ENCODE measurements around the gene PEX11B. TPM values are rescaled to one million over a fixed set of nuclear protein-coding genes. Genes with fewer than 3 reads are reported as not detected.

The PEX11B gene
- polyA plus RNA-seq, 1 of the 3 experiments (the other 2 are of a cell fraction) = 26.1 TPM

- Histone ChIP-seq H3K36me3 (replicated peaks in 1 of 2; ENCODE audit: control insufficient read depth in 1 of 2, insufficient read depth in 2 of 2, low read length in 1 of 2) (peaks cover 0 to 7% of the 10 kb centered on the region in 2 experiments), H4K20me1 (ENCODE audit: insufficient read depth) (no peaks in the 10 kb centered on the region), H3K27me3 (ENCODE audit: insufficient read depth) (no peaks in the 10 kb centered on the region), H3K27ac (ENCODE audit: low read depth in 2 of 2, low read length in 1 of 2) (peak within 1 kb of the TSS; percentile 83 to 98), H3K9me2 (no peaks in the 10 kb centered on the region), H3K79me2 (ENCODE audit: insufficient read depth) (0 out of 2 replicates have a peak, but pooled peaks cover 4% of the 10 kb centered on the region), H3K9me3 (no peaks in the 10 kb centered on the region), H3K9ac (peak within 1 kb of the TSS; percentile 56), H3F3A (replicated peaks; ENCODE audit: insufficient read depth) (peaks cover 24% of the 10 kb centered on the region), H3K4me3 (ENCODE audit: low read depth in 2 of 2, low read length in 1 of 2) (peak within 1 kb of the TSS; percentile 77 to 78), H3K4me2 (peak within 1 kb of the TSS; percentile 95), H2AFZ (ENCODE audit: low read depth) (peak within 1 kb of the TSS; percentile 92), H3K4me1 (ENCODE audit: control insufficient read depth in 1 of 2, insufficient read depth in 2 of 2, low read depth in 1 of 2, low read length in 1 of 2) (peaks cover 19 to 37% of the 10 kb centered on the region in 2 experiments)
- TF ChIP-seq POLR2AphosphoS5 (IDR thresholded peaks at IDR 0.05; ENCODE audit: low read depth, low read length) = peak; percentile 88
- TF ChIP-seq TCF12 (IDR thresholded peaks at IDR 0.05) = 0 out of 2 replicates have a peak, but pooled peaks have one; percentile 6
- TF ChIP-seq MXI1 (IDR thresholded peaks at IDR 0.05; ENCODE audit: low read depth, low read length) = no peak
- TF ChIP-seq RCOR1 (IDR thresholded peaks at IDR 0.05; ENCODE audit: low read length) = no peak
- TF ChIP-seq PBX3 (IDR thresholded peaks at IDR 0.05) = no peak
- TF ChIP-seq JUND (IDR thresholded peaks at IDR 0.05) = no peak
- no peak for TF ChIP-seq GATA2 (CRISPR knock-in tag; IDR thresholded peaks at IDR 0.05)
- peak; percentile 69 for TF ChIP-seq TAF1 (IDR thresholded peaks at IDR 0.05; ENCODE audit: borderline replicate concordance, low read depth, low read length)
- TF ChIP-seq YY1 (IDR thresholded peaks at IDR 0.05; ENCODE audit: low read depth) = no peak
- peak; percentile 65 for TF ChIP-seq GABPA (IDR thresholded peaks at IDR 0.05; ENCODE audit: low read depth)
- no peak for TF ChIP-seq CTCF (IDR thresholded peaks at IDR 0.05)
- peak; percentile 30; the same call in 1 of the 2 replicates for TF ChIP-seq MAX (IDR thresholded peaks at IDR 0.05; ENCODE audit: low read depth)
- peak; percentile 19; the same call in 1 of the 2 replicates for TF ChIP-seq SIN3A (IDR thresholded peaks at IDR 0.05; ENCODE audit: borderline replicate concordance, low read depth, low read length)
- TF ChIP-seq ELF1 (IDR thresholded peaks at IDR 0.05) = peak; percentile 36
- TF ChIP-seq RFX5 (IDR thresholded peaks at IDR 0.05; ENCODE audit: low read length) = peak; percentile 32; the same call in 1 of the 2 replicates
- WGBS (ENCODE audit: low lambda C conversion rate) = 3% methylated on average over 10 of the region's 37 CpGs
- peak; percentile 86 for DNase-seq
- CTCF ChIA-PET = interaction anchor here (0.7 to 3.3 kb wide), 12 partner anchors 11 to 119 kb away, joined by 3 to 16 read pairs (median 4); partner anchors contain the start of genes NUDT17 and RBM8A
- POLR2A ChIA-PET = interaction anchor here (0.6 to 3.8 kb wide), 5 partner anchors 15 to 118 kb away, joined by 3 to 31 read pairs (median 8); partner anchors contain the start of genes PEX11B, PIAS3 and RBM8A
These were observed 46.0 kb upstream of the PEX11B start, which contains the start of the genes ANKRD34A and POLR3GL for GRCh38 chr1:145964328-145965118. ANKRD34A (minus strand) TSS chr1:145964575; CDS start chr1:145961759, 2,816 bp downstream. POLR3GL (plus strand) TSS chr1:145964690; CDS start chr1:145974866, 10,176 bp downstream.
